DND-41 (cell line): ENCODE measurements around the gene ADNP.

ENCODE experiments used
- EZH2 ChIP-seq: IDR thresholded peaks from 3 replicates; pipeline ENCODE4 v1.6.1; 2012; ENCODE audit warnings: borderline replicate concordance, low read depth, mild to moderate bottlenecking, moderate library complexity, low read length, inconsistent platforms; ENCODE audit not compliant: severe bottlenecking
- TF ChIP-seq, protein P1 (sequence below): IDR thresholded peaks from 2 replicates; pipeline ENCODE4 v1.5.1; 2012; ENCODE audit warnings: borderline replicate concordance, low read length, moderate library complexity, mild to moderate bottlenecking; ENCODE audit not compliant: poor library complexity, severe bottlenecking; ENCODE audit errors: extremely low read depth

DNA sequence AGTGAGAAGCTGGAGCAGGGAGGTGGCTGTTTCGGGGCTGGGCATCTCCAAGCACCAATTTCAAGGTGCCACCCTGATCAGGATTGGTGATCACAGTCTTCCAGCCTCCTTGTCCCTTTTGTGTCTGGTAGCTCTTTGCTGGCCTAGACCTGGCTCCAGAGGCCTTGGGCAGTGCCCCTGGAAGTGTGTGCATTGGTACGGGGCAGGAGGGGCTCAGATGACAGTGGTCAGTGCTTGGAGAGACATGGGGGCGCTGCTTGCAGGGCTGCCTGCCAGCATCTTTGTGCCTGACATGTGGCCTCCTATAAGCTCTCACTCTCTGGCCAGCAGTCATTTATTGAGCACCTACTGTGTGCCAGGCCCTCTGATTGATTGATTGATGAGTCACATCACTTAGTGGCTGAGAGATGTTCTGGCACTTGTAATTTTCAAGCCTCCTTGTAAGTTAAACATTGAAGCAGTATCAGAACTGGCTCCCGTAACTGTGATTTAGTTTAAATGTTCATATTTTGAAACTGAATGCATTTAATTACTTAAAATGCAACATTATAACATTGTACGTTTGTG is 74.7 kb downstream of the ADNP start:
- TF ChIP-seq, protein P1, sequence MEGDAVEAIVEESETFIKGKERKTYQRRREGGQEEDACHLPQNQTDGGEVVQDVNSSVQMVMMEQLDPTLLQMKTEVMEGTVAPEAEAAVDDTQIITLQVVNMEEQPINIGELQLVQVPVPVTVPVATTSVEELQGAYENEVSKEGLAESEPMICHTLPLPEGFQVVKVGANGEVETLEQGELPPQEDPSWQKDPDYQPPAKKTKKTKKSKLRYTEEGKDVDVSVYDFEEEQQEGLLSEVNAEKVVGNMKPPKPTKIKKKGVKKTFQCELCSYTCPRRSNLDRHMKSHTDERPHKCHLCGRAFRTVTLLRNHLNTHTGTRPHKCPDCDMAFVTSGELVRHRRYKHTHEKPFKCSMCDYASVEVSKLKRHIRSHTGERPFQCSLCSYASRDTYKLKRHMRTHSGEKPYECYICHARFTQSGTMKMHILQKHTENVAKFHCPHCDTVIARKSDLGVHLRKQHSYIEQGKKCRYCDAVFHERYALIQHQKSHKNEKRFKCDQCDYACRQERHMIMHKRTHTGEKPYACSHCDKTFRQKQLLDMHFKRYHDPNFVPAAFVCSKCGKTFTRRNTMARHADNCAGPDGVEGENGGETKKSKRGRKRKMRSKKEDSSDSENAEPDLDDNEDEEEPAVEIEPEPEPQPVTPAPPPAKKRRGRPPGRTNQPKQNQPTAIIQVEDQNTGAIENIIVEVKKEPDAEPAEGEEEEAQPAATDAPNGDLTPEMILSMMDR, result no peak
- TF ChIP-seq EZH2, result no peak
